LNCaP clone FGC (cell line): ENCODE measurements around the gene MLNR.

Source experiments
- DNase-seq: peaks from one replicate; pipeline ENCODE4 v3.0.0-alpha.2; 2011; ENCODE audit warnings: low read depth
- H3K4me3 ChIP-seq: 2 replicates; pipeline ENCODE4 v1.5.1; 2011; ENCODE audit warnings: mild to moderate bottlenecking, low read depth, low read length, control low read depth
- CTCF ChIP-seq: IDR thresholded peaks from 2 replicates; pipeline ENCODE4 v1.5.1; 2012; ENCODE audit warnings: mild to moderate bottlenecking; ENCODE audit not compliant: control insufficient read depth, insufficient read depth; ENCODE audit errors: extremely low read depth

MLNR gene

DNA sequence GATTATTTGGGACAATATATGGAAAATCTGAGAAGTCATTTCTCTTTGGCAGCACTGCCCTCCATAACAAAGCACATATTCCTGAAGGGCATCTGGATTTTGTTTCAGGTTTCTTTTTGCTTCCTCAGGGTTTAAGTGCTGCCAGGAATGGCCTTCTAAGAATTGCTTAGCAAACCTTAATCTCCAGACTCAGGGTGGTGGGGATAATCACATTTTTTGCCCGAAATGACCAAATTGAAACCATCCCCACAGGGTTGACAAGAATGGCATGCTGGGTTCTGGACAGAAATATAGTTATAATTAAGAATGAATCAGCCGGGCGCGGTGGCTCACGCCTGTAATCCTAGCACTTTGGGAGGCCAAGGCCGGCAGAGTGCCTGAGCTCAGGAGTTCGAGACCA lies 21.2 kb downstream of the MLNR start:
- no peak for TF ChIP-seq CTCF
- DNase-seq, result no peak
- no peak overlapping the region for H3K4me3 ChIP-seq

DNA sequence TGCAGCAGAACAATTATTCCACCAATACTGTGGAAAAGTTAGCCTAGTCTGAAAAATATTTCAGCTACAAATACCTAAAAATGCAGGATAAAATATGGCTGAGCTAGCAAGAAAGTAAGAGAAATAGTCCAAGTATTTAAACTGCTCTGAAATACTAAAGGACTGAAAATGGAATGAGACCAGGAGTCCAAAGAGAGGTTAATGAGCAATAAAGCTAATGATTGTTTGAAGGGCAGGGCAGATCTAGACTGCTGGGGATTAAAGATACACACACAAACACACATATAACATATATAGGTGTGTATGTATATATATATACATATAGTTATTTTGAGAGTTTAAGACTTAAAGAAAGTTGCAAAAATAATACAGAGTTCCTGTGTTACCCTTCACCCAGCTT lies 25.0 kb downstream of the MLNR start:
- no peak overlapping the region for H3K4me3 ChIP-seq
- DNase-seq, result no peak
- no peak for TF ChIP-seq CTCF

GRCh38 chr13:49246850-49247642 lies 26.9 kb downstream of the MLNR start:
- TF ChIP-seq CTCF, result no peak
- peak overlapping the region; percentile 93 for H3K4me3 ChIP-seq
- no peak for DNase-seq

DNA sequence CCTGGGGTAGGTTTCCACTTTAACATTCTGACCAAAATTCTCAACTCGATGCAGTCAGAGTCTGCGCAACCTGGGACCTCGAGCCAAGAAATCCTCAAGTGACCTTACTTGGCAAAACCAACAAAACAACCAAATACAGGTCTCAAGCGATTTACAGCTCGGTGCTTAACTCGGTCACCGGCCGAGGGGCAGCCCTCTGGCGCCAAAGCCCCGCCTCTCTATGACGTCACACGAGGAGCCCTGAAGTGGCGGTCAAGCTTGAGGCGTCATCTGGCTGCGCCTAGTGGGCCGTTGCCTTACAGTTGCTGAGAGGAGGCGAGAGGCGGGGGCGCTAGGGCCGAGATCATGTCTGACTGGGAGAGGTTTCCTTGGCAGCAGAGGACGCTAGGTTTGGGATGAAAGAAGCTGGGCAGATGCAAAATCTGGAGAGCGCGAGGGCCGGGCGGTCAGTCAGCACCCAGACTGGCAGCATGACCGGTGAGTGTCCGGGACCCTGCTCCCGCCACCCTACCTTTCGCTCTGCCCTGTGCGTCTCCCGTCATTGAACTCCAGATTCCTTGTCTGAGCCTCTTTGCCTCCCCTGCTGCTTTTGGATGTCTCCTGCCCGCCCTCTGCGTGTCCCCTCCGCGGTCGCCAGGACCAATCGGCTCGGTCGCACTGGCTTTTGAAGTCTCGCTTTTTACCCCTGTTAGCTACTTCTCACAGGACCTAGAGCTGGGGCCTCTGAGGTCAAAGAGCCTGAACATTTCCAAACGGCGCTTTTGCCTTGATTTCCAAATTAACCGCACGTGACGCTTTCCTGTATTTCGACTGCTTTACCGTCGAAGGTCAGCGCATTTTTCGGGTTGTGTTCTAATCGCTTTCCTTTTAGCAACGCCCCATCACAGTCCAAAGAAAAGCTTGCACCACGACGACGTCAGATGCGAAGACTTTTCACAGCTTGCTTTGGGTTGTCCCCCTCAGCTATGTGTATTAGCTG lies 27.8 kb downstream of the MLNR start, which contains the start of gene CDADC1:
Gene CDADC1, plus strand, starts transcription at position 283 of the 979 bp plus-strand sequence. Its CDS starts 113 bp downstream, at position 396.
- TF ChIP-seq CTCF, result no peak
- H3K4me3 ChIP-seq, result peak within 1 kb of the TSS; percentile 93
- DNase-seq, result peak; percentile 80

- H3K4me3 ChIP-seq, result peak overlapping the region; percentile 93
- 0 out of 2 replicates have a peak, but pooled peaks have one; percentile 5 for TF ChIP-seq CTCF
- DNase-seq, result no peak
Measured at GRCh38 chr13:49248622-49249002, 28.5 kb downstream of the MLNR start.

DNA sequence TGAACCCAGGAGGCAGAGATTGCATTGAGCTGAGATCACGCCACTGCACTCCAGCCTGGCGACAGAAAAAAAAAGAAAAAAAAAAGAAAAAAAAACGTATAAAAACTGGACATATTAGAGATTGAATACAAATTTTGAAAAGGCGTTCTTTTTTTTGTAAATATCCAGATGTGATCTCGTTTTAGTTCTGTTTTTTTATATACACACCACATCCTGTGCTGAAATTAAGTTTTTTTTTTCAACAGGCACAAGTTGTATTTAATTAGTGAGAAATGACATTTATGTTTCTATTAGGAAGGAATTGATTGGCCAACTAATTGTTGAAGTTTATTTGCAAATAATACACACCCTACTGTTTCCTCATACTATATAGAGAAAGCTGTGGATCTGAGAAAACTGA lies 31.2 kb downstream of the MLNR start:
- TF ChIP-seq CTCF, result no peak
- H3K4me3 ChIP-seq, result no peak overlapping the region
- DNase-seq, result no peak
